ENCODE results near the gene MCF2L2. TPM values are rescaled to one million over a fixed set of nuclear protein-coding genes. Genes with fewer than 3 reads are reported as not detected.

The MCF2L2 gene
- total and polyA plus RNA-seq, 2 of the 13 experiments (the other 11 are each of a cell fraction or from before 2014, with no cell fraction given) = not detected

GRCh38 chr3:183464480-183464879, 36.1 kb upstream of the MCF2L2 start (continued):
- TF ChIP-seq ZSCAN20 (CRISPR knock-in tag; IDR thresholded peaks at IDR 0.05; ENCODE audit: borderline replicate concordance) (0 out of 2 replicates have a peak, but pooled peaks have one; percentile 36), FOXK1 (CRISPR knock-in tag; IDR thresholded peaks at IDR 0.05; ENCODE audit: borderline replicate concordance, low read depth) (peak; percentile 59; the same call in 1 of the 2 replicates), FOXM1 (CRISPR knock-in tag; IDR thresholded peaks at IDR 0.05) (peak; percentile 76; the same call in 1 of the 2 replicates), ZNF546 (CRISPR knock-in tag; conservative IDR thresholded peaks at IDR 0.05) (no peak), RBAK (CRISPR knock-in tag; IDR thresholded peaks at IDR 0.05) (no peak), RELA (CRISPR knock-in tag; IDR thresholded peaks at IDR 0.05) (no peak), ZNF329 (CRISPR knock-in tag; IDR thresholded peaks at IDR 0.05; ENCODE audit: low read depth) (no peak), HMGXB3 (CRISPR knock-in tag; IDR thresholded peaks at IDR 0.05; ENCODE audit: borderline replicate concordance) (no peak), TEAD2 (CRISPR knock-in tag; IDR thresholded peaks at IDR 0.05) (no peak), PHF5A (CRISPR knock-in tag; IDR thresholded peaks at IDR 0.05; ENCODE audit: low read depth, unreplicated experiment) (no peak), ZNF460 (CRISPR knock-in tag; IDR thresholded peaks at IDR 0.05; ENCODE audit: borderline replicate concordance) (no peak; the same call in 1 of the 2 replicates), ZNF549 (CRISPR knock-in tag; IDR thresholded peaks at IDR 0.05) (peak; percentile 82; the same call in 1 of the 2 replicates), THRA (CRISPR knock-in tag; IDR thresholded peaks at IDR 0.05; ENCODE audit: borderline replicate concordance) (peak; percentile 66; the same call in 1 of the 2 replicates), DPF2 (CRISPR knock-in tag; IDR thresholded peaks at IDR 0.05; ENCODE audit: borderline replicate concordance, low read depth) (peak; percentile 74; the same call in 1 of the 2 replicates), ZBTB8A (CRISPR knock-in tag; IDR thresholded peaks at IDR 0.05; ENCODE audit: borderline replicate concordance, low read depth) (no peak), ZNF331 (CRISPR knock-in tag; IDR thresholded peaks at IDR 0.05) (peak; percentile 82; the same call in 1 of the 2 replicates), SNAI1 (CRISPR knock-in tag; IDR thresholded peaks at IDR 0.05; ENCODE audit: borderline replicate concordance) (no peak), PAXIP1 (CRISPR knock-in tag; conservative IDR thresholded peaks at IDR 0.05) (peak; percentile 94), ZBTB20 (CRISPR knock-in tag; IDR thresholded peaks at IDR 0.05; ENCODE audit: borderline replicate concordance, low read depth) (peak; percentile 89; the same call in 1 of the 2 replicates), NFYC (CRISPR knock-in tag; IDR thresholded peaks at IDR 0.05) (peak; percentile 54), NRL (CRISPR knock-in tag; IDR thresholded peaks at IDR 0.05; ENCODE audit: borderline replicate concordance) (no peak), CBX5 (CRISPR knock-in tag; IDR thresholded peaks at IDR 0.05; ENCODE audit: borderline replicate concordance) (no peak)

All from HepG2 (cell line).